GM12878 (cell line): ENCODE measurements around the gene PXMP4. TPM values are rescaled to one million over a fixed set of nuclear protein-coding genes. Genes with fewer than 3 reads are reported as not detected.

Experiments used
- ATAC-seq: fragments of 200-7000 bp; cut with Tn5 transposase; 3 replicates; pipeline ENCODE4 v1.9.1; 2020; ENCODE audit warnings: mild to moderate bottlenecking, moderate library complexity
- BruUV-seq: library from RNA; stranded (reverse); fragments of 400-500 nt; replicated peaks from 2 replicates; lab custom pipeline; 2021; lab: Mats Ljungman, UMichigan
- CTCF ChIA-PET: fragments of 300-600 bp; sonication (Branson Sonifier 250); formaldehyde crosslinking; extraction: SDS; loops from one replicate; lab custom pipeline; 2021; ENCODE audit warnings: inconsistent platforms; lab: Yijun Ruan, JAX
- POLR2A ChIA-PET: fragments of 350-600 bp; formaldehyde crosslinking; extraction: SDS; loops from one replicate; lab custom pipeline; 2021; ENCODE audit warnings: inconsistent platforms; lab: Charles Lee
- RAD21 ChIA-PET: fragments of 300-600 bp; sonication (Branson Sonifier 250); formaldehyde crosslinking; loops from one replicate; lab custom pipeline; 2023; ENCODE audit warnings: antibody characterized with exemption; ENCODE audit not compliant: unreplicated experiment; lab: Charles Lee
- SMC1A ChIA-PET: fragments of 300-600 bp; sonication (Branson Sonifier 250); formaldehyde crosslinking; loops from one replicate; lab custom pipeline; 2023; ENCODE audit not compliant: unreplicated experiment, uncharacterized antibody; lab: Charles Lee
- DNase-seq: peaks from one replicate; pipeline ENCODE4 v3.0.0-alpha.2; 2011; ENCODE audit warnings: low read depth, low spot score
- FAIRE-seq: peaks from 3 replicates; lab custom pipeline; 2011; peaks lifted over from hg19 to GRCh38; lab: Jason Lieb, UNC
- H2AFZ ChIP-seq: 2 replicates; pipeline ENCODE4 v1.6.0; 2011; ENCODE audit warnings: low read depth, low read length, control low read depth; ENCODE audit not compliant: control insufficient read depth
- H3K27ac ChIP-seq: 2 replicates; pipeline ENCODE4 v1.5.1; 2011; ENCODE audit warnings: control low read depth; ENCODE audit not compliant: control insufficient read depth, insufficient read depth
- H3K27me3 ChIP-seq, 2 experiments: replicated peaks in 1 of 2; 2 replicates each; pipeline versions ENCODE4 v1.6.0 to v1.6.1; 2011; ENCODE audit warnings: low read length in 1 of 2; ENCODE audit not compliant: control insufficient read depth in 2 of 2, insufficient read depth in 2 of 2
- H3K36me3 ChIP-seq, 2 experiments: 2 replicates each; pipeline ENCODE4 v1.5.1; 2011; ENCODE audit warnings: low read length in 1 of 2; ENCODE audit not compliant: control insufficient read depth in 2 of 2, insufficient read depth in 2 of 2
- H3K4me1 ChIP-seq: 2 replicates; pipeline ENCODE4 v1.6.1; 2011; ENCODE audit warnings: mild to moderate bottlenecking, low read length, moderate library complexity, mixed read lengths; ENCODE audit not compliant: control insufficient read depth, insufficient read depth
- H3K4me2 ChIP-seq: 2 replicates; pipeline ENCODE4 v1.6.0; 2011; ENCODE audit warnings: control low read depth; ENCODE audit not compliant: control insufficient read depth, insufficient read depth
- H3K4me3 ChIP-seq: fragments of 200-600 bp; sonication (generic); 2 replicates; pipeline ENCODE4 v1.5.1; 2016
- H3K79me2 ChIP-seq: 2 replicates; pipeline ENCODE4 v1.6.0; 2011; ENCODE audit warnings: low read length; ENCODE audit not compliant: control insufficient read depth, insufficient read depth
- H3K9ac ChIP-seq: 2 replicates; pipeline ENCODE4 v1.8.0; 2011; ENCODE audit warnings: low read length, control low read depth, mixed read lengths; ENCODE audit not compliant: control insufficient read depth, insufficient read depth
- H3K9me3 ChIP-seq: replicated peaks from 3 replicates; pipeline ENCODE4 v1.5.1; 2011; ENCODE audit warnings: mild to moderate bottlenecking, low read length; ENCODE audit not compliant: control insufficient read depth, insufficient read depth
- H4K20me1 ChIP-seq: 2 replicates; pipeline ENCODE4 v1.6.0; 2011; ENCODE audit not compliant: control insufficient read depth, insufficient read depth
- BCL11A ChIP-seq: IDR thresholded peaks from 2 replicates; pipeline ENCODE4 v1.6.1; 2011; ENCODE audit warnings: low read depth, low read length
- EGR1 ChIP-seq, 2 experiments: IDR thresholded peaks; 1 replicate in 1 of 2; 2 replicates in 1 of 2; pipeline ENCODE4 v1.6.1; 2011 to 2012; ENCODE audit warnings: low read depth in 2 of 2, low read length in 2 of 2, borderline replicate concordance in 1 of 2, mild to moderate bottlenecking in 1 of 2, moderate library complexity in 1 of 2
- IRF3 ChIP-seq: fragments of 450-650 bp; IDR thresholded peaks from 2 replicates; pipeline ENCODE4 v1.6.1; 2014; ENCODE audit warnings: mild to moderate bottlenecking
- IRF5 ChIP-seq: fragments of 450-650 bp; IDR thresholded peaks from 2 replicates; pipeline ENCODE4 v1.6.1; 2017; ENCODE audit warnings: borderline replicate concordance
- KDM1A ChIP-seq: fragments of 200-600 bp; sonication (generic); IDR thresholded peaks from 2 replicates; pipeline ENCODE4 v1.6.1; 2016; ENCODE audit warnings: borderline replicate concordance
- MAX ChIP-seq: IDR thresholded peaks from 2 replicates; pipeline ENCODE4 v1.6.1; 2012; ENCODE audit warnings: low read depth, low read length, improper control_type of control experiment
- NFYA ChIP-seq: IDR thresholded peaks from 2 replicates; pipeline ENCODE4 v1.6.1; 2011; ENCODE audit warnings: low read depth, mild to moderate bottlenecking, low read length, improper control_type of control experiment, borderline replicate concordance
- POLR2A ChIP-seq: IDR thresholded peaks from 2 replicates; pipeline ENCODE4 v1.6.1; 2011; ENCODE audit warnings: low read depth, mild to moderate bottlenecking, low read length
- RAD51 ChIP-seq: fragments of 450-650 bp; IDR thresholded peaks from 2 replicates; pipeline ENCODE4 v1.6.1; 2016; ENCODE audit warnings: moderate library complexity, mild to moderate bottlenecking, inconsistent platforms
- RCOR1 ChIP-seq: conservative IDR thresholded peaks from 2 replicates; pipeline ENCODE4 v1.6.1; 2012; ENCODE audit warnings: low read depth, low read length, improper control_type of control experiment
- RELA ChIP-seq: fragments of 450-650 bp; IDR thresholded peaks from 2 replicates; pipeline ENCODE4 v1.8.0; 2014; ENCODE audit warnings: borderline replicate concordance; ENCODE audit not compliant: partially characterized antibody
- REST ChIP-seq: IDR thresholded peaks from 2 replicates; pipeline ENCODE4 v1.6.1; 2012; ENCODE audit warnings: mild to moderate bottlenecking, low read depth, low read length
- SMAD1 ChIP-seq: fragments of 450-650 bp; IDR thresholded peaks from 2 replicates; pipeline ENCODE4 v1.6.1; 2018; ENCODE audit warnings: mild to moderate bottlenecking, low read depth; ENCODE audit not compliant: partially characterized antibody
- SMC3 ChIP-seq: IDR thresholded peaks from 2 replicates; pipeline ENCODE4 v1.6.1; 2011; ENCODE audit warnings: low read length, improper control_type of control experiment, borderline replicate concordance
- TCF12 ChIP-seq: IDR thresholded peaks from 2 replicates; pipeline ENCODE4 v1.6.1; 2011; ENCODE audit warnings: low read depth, mild to moderate bottlenecking, low read length
- WRNIP1 ChIP-seq: IDR thresholded peaks from 2 replicates; pipeline ENCODE4 v1.6.1; 2011; ENCODE audit warnings: low read depth, low read length, improper control_type of control experiment, borderline replicate concordance
- WGBS: methylation state at CpG from one replicate; pipeline ENCODE4 v1.1.6; 2016; ENCODE audit warnings: low lambda C conversion rate; ENCODE audit not compliant: insufficient replicate concordance, insufficient coverage; ENCODE audit errors: missing lambda C conversion rate; 5-methylcytosine and 5-hydroxymethylcytosine counted together
- in situ Hi-C: fragments of 300-500 bp; cut with MboI; formaldehyde crosslinking; loops from 9 replicates; pipeline ENCODE4 v1.14.3; 2018; ENCODE audit warnings: mixed read lengths
- intact Hi-C: fragments of 100-400 bp; cut with micrococcal nuclease; formaldehyde crosslinking; loops from one replicate; pipeline ENCODE4 v1.14.2; 2022; ENCODE audit not compliant: unreplicated experiment
- polyA plus RNA-seq, 11 experiments: library from polyadenylated mRNA; depleted of rRNA in 4 of 11; unstranded in 6 of 11; stranded (reverse) in 5 of 11; fragments of >200 nt; fragmentation: Nextera tagmentation in 4 of 11; fragmentation: Illumina TruSeq in 1 of 11; extraction: Ambion mirVana in 4 of 11; extraction: Trizol in 1 of 11; gene quantifications; 1 replicate in 1 of 11; 2 replicates in 10 of 11; pipeline versions ENCODE4 v1.2.1 to v1.2.3, GENCODE V29; 2011 to 2016; ENCODE audit warnings: inconsistent platforms in 2 of 11, missing spikeins in 2 of 11, low read depth in 1 of 11
- total RNA-seq, 4 experiments: library from RNA; depleted of rRNA in 3 of 4; stranded (reverse); fragments of >200 nt in 3 of 4; fragmentation: Illumina TruSeq in 1 of 4; extraction: Trizol in 1 of 4; gene quantifications; 2 replicates each; pipeline versions ENCODE4 v1.2.1 to v1.2.3, GENCODE V29; 2013 to 2021

The PXMP4 gene
- total and polyA plus RNA-seq, 10 of the 15 experiments (the other 5 are each of a cell fraction or from before 2014, with no cell fraction given): 3.6 to 19.2 (median 8.6) TPM

- H4K20me1 ChIP-seq: no peaks in the 10 kb centered on the region
- BruUV-seq: no TSS peak
- WGBS: 86% methylated on average over 11 of the region's 11 CpGs
- FAIRE-seq: no peak
- ChIA-PET RAD21 (interaction anchor here (1.0 kb wide), 1 partner anchor 118 kb away, joined by 3 read pairs; no protein-coding TSS in a partner anchor), CTCF (interaction anchor here (0.8 kb wide), 1 partner anchor 68 kb away, joined by 4 read pairs; no protein-coding TSS in a partner anchor), POLR2A (no interaction called here), SMC1A (no interaction called here)
- H3K4me1 ChIP-seq: peaks cover 9% of the 10 kb centered on the region
- H3K4me2 ChIP-seq: no peak overlapping the region
- H3K27ac ChIP-seq: no peak overlapping the region
- H3K36me3 ChIP-seq: no peaks in the 10 kb centered on the region
- H2AFZ ChIP-seq: no peak overlapping the region
- no peak overlapping the region for H3K4me3 ChIP-seq
- H3K27me3 ChIP-seq: no peaks in the 10 kb centered on the region
- no peak for DNase-seq
- no peaks in the 10 kb centered on the region for H3K9me3 ChIP-seq
- intact Hi-C loops: no loop called here
- in situ Hi-C loops: no loop called here
- no peak for ATAC-seq
- peaks cover 5% of the 10 kb centered on the region for H3K79me2 ChIP-seq
- no peak overlapping the region for H3K9ac ChIP-seq
- TF ChIP-seq SMC3 (no peak), IRF3 (no peak), RELA (no peak), NFYA (no peak), WRNIP1 (no peak), MAX (no peak), TCF12 (no peak), EGR1 (IDR thresholded peaks at IDR 0.05; ENCODE audit: borderline replicate concordance in 1 of 2, low read depth in 2 of 2, low read length in 2 of 2) (no peak), REST (no peak), KDM1A (no peak), BCL11A (no peak), RAD51 (no peak), IRF5 (no peak), RCOR1 (no peak), SMAD1 (no peak), POLR2A (no peak)
Observed at GRCh38 chr20:33721391-33722140, 1.5 kb upstream of the PXMP4 start.
